ENCODE results near the gene DYNC1H1. TPM values are rescaled to one million over a fixed set of nuclear protein-coding genes. Genes with fewer than 3 reads are reported as not detected.

The DYNC1H1 gene
- total and polyA plus RNA-seq, 2 donors (not counting 1 experiment from before 2014, with no cell fraction given): 73.2 to 257 TPM

- no peak for ATAC-seq (ENCODE audit: low read depth)
- H3K4me2 ChIP-seq (replicated peaks; ENCODE audit: low read depth, low read length, poor library complexity, severe bottlenecking): no peak overlapping the region
- H4K20me1 ChIP-seq (ENCODE audit: control insufficient read depth, insufficient read depth, low read length, poor library complexity, severe bottlenecking): no peaks in the 10 kb centered on the region
- Mint-ChIP-seq H3K4me3 (no peak overlapping the region), H3K27me3 (no peaks in the 10 kb centered on the region), H3K4me1 (no peaks in the 10 kb centered on the region), H3K27ac (no peak overlapping the region), H3K9me3 (ENCODE audit: insufficient read depth) (no peaks in the 10 kb centered on the region)
- H3K27me3 ChIP-seq (replicated peaks in 1 of 4; ENCODE audit: control extremely low read depth in 1 of 4, control insufficient read depth in 3 of 4, insufficient read depth in 4 of 4, low read length in 3 of 4): peaks cover 0 to 2% (median 0%) of the 10 kb centered on the region in 4 experiments
- peaks cover 5 to 14% of the 10 kb centered on the region in 2 experiments for H3K36me3 ChIP-seq (replicated peaks in 1 of 2; ENCODE audit: control extremely low read depth in 1 of 2, control insufficient read depth in 1 of 2, extremely low read depth in 1 of 2, insufficient read depth in 2 of 2, low read length in 1 of 2)
- TF ChIP-seq EZH2 (IDR thresholded peaks at IDR 0.05; ENCODE audit: borderline replicate concordance, insufficient read depth, low read depth, low read length, poor library complexity, severe bottlenecking) (no peak), CTCF (IDR thresholded peaks at IDR 0.05) (no peak)
- no peaks in the 10 kb centered on the region for H3K79me2 ChIP-seq (ENCODE audit: control insufficient read depth, insufficient read depth, low read length)
- H3K9me3 ChIP-seq (ENCODE audit: control extremely low read depth in 1 of 3, control insufficient read depth in 2 of 3, insufficient read depth in 1 of 3, low read length in 2 of 3): no peaks in the 10 kb centered on the region
- no peak overlapping the region for H3K27ac ChIP-seq (ENCODE audit: low read length in 2 of 2)
- ChIA-PET POLR2A (no interaction called here), CTCF (interaction anchor here (0.6 to 1.6 kb wide), 2 partner anchors 17 to 42 kb away, joined by 3 to 5 read pairs; no protein-coding TSS in a partner anchor)
- no peaks in the 10 kb centered on the region for H3K4me1 ChIP-seq (ENCODE audit: control insufficient read depth in 2 of 2, insufficient read depth in 2 of 2, low read length in 2 of 2)
- no peak for DNase-seq
- H3K9ac ChIP-seq (ENCODE audit: low read length): no peak overlapping the region
- H2AFZ ChIP-seq (ENCODE audit: insufficient read depth, low read depth, low read length, poor library complexity, severe bottlenecking): no peak overlapping the region
- intact Hi-C loops (cut with micrococcal nuclease): no loop called here
- no peak overlapping the region for H3K4me3 ChIP-seq (ENCODE audit: control extremely low read depth in 1 of 5, extremely low read depth in 1 of 5, insufficient read depth in 1 of 5, low read depth in 2 of 5, low read length in 4 of 5)
- 96% methylated on average over 24 of the region's 24 CpGs for WGBS (ENCODE audit: insufficient coverage)
These were observed 91.0 kb downstream of the DYNC1H1 start for GRCh38 chr14:102055181-102055901.

GRCh38 chr14:102056694-102057442 is 92.5 kb downstream of the DYNC1H1 start:
- H3K27me3 ChIP-seq (replicated peaks in 1 of 4; ENCODE audit: control extremely low read depth in 1 of 4, control insufficient read depth in 3 of 4, insufficient read depth in 4 of 4, low read length in 3 of 4): peaks cover 0 to 2% (median 0%) of the 10 kb centered on the region in 4 experiments
- POLR2A ChIA-PET: no interaction called here
- Mint-ChIP-seq H3K27ac (no peak overlapping the region), H3K4me1 (peaks cover 1% of the 10 kb centered on the region), H3K4me3 (no peak overlapping the region), H3K27me3 (no peaks in the 10 kb centered on the region), H3K9me3 (ENCODE audit: insufficient read depth) (no peaks in the 10 kb centered on the region)
- H3K79me2 ChIP-seq (ENCODE audit: control insufficient read depth, insufficient read depth, low read length): no peaks in the 10 kb centered on the region
- H4K20me1 ChIP-seq (ENCODE audit: control insufficient read depth, insufficient read depth, low read length, poor library complexity, severe bottlenecking): no peaks in the 10 kb centered on the region
- ATAC-seq (ENCODE audit: low read depth): no peak
- 91% methylated on average over 31 of the region's 31 CpGs for WGBS (ENCODE audit: insufficient coverage)
- H3K4me3 ChIP-seq (ENCODE audit: control extremely low read depth in 1 of 5, extremely low read depth in 1 of 5, insufficient read depth in 1 of 5, low read depth in 2 of 5, low read length in 4 of 5): no peak overlapping the region
- H3K4me1 ChIP-seq (ENCODE audit: control insufficient read depth in 2 of 2, insufficient read depth in 2 of 2, low read length in 2 of 2): no peaks in the 10 kb centered on the region
- TF ChIP-seq EZH2 (IDR thresholded peaks at IDR 0.05; ENCODE audit: borderline replicate concordance, insufficient read depth, low read depth, low read length, poor library complexity, severe bottlenecking) (no peak), CTCF (IDR thresholded peaks at IDR 0.05) (no peak)
- CTCF ChIA-PET: interaction anchor here (1.6 kb wide), 1 partner anchor 40 kb away, joined by 5 read pairs; no protein-coding TSS in a partner anchor
- H3K36me3 ChIP-seq (replicated peaks in 1 of 2; ENCODE audit: control extremely low read depth in 1 of 2, control insufficient read depth in 1 of 2, extremely low read depth in 1 of 2, insufficient read depth in 2 of 2, low read length in 1 of 2): peaks cover 2 to 8% of the 10 kb centered on the region in 2 experiments
- intact Hi-C loops (cut with micrococcal nuclease): no loop called here
- H2AFZ ChIP-seq (ENCODE audit: insufficient read depth, low read depth, low read length, poor library complexity, severe bottlenecking): no peak overlapping the region
- H3K4me2 ChIP-seq (replicated peaks; ENCODE audit: low read depth, low read length, poor library complexity, severe bottlenecking): no peak overlapping the region
- no peak for DNase-seq
- H3K9ac ChIP-seq (ENCODE audit: low read length): no peak overlapping the region
- H3K27ac ChIP-seq (ENCODE audit: low read length in 2 of 2): no peak overlapping the region
- H3K9me3 ChIP-seq (ENCODE audit: control extremely low read depth in 1 of 3, control insufficient read depth in 2 of 3, insufficient read depth in 1 of 3, low read length in 2 of 3): no peaks in the 10 kb centered on the region
